GM18858 (cell line): ENCODE measurements around the gene GEMIN5.
"Not testable (repeated sequence)": the region's sequence is repeated elsewhere in the genome, so short reads cannot be mapped to it uniquely, and the experiment has no call there.

ENCODE experiments used
- ATAC-seq: cut with Tn5 transposase; IDR thresholded peaks from one replicate; pipeline ENCODE4 v1.9.1; 2021; ENCODE audit not compliant: unreplicated experiment

The GEMIN5 gene

GRCh38 chr5:154945695-154946301 lies 7.8 kb upstream of the GEMIN5 start:
- ATAC-seq: no peak

- ATAC-seq: no peak
These were observed 6.7 kb upstream of the GEMIN5 start for GRCh38 chr5:154944716-154945115.

- no peak for ATAC-seq
These were observed 5.5 kb upstream of the GEMIN5 start for GRCh38 chr5:154943527-154943926.

- peak; percentile 31 for ATAC-seq
These were observed 3.0 kb upstream of the GEMIN5 start, which contains the start of gene MRPL22 for GRCh38 chr5:154940772-154941620. TSS of gene MRPL22 (plus strand) at chr5:154941073. CDS start at chr5:154941111, 38 bp downstream.

- ATAC-seq: no peak
These were observed 2.4 kb upstream of the GEMIN5 start for GRCh38 chr5:154940375-154940771.

- ATAC-seq: not testable (repeated sequence)
These were observed 1.4 kb upstream of the GEMIN5 start for GRCh38 chr5:154939387-154939786.

- ATAC-seq: no peak
These were observed 759 bp downstream of the GEMIN5 start for GRCh38 chr5:154937186-154937717.

GRCh38 chr5:154934881-154935280 lies 3.1 kb downstream of the GEMIN5 start:
- ATAC-seq: no peak

GRCh38 chr5:154933537-154933936 lies 4.5 kb downstream of the GEMIN5 start:
- ATAC-seq: no peak

- no peak for ATAC-seq
These were observed 14.3 kb downstream of the GEMIN5 start for GRCh38 chr5:154923441-154924430.

GRCh38 chr5:154917757-154918156 lies 20.3 kb downstream of the GEMIN5 start:
- ATAC-seq: no peak

- ATAC-seq: no peak
These were observed 21.1 kb downstream of the GEMIN5 start for GRCh38 chr5:154916874-154917273.

- ATAC-seq: not testable (repeated sequence)
These were observed 32.4 kb downstream of the GEMIN5 start for GRCh38 chr5:154905601-154906000.

- ATAC-seq: no peak
These were observed 36.1 kb downstream of the GEMIN5 start for GRCh38 chr5:154901913-154902312.

GRCh38 chr5:154901276-154901675 lies 36.7 kb downstream of the GEMIN5 start:
- ATAC-seq: no peak

- no peak for ATAC-seq
These were observed 37.9 kb downstream of the GEMIN5 start for GRCh38 chr5:154900066-154900465.

GRCh38 chr5:154899151-154899816 lies 38.7 kb downstream of the GEMIN5 start:
- no peak for ATAC-seq

- ATAC-seq: no peak
These were observed 39.8 kb downstream of the GEMIN5 start for GRCh38 chr5:154898210-154898609.

- no peak for ATAC-seq
These were observed 41.3 kb downstream of the GEMIN5 start for GRCh38 chr5:154896562-154897165.
